ENCODE measurements around the gene SYNPO.

SYNPO gene

DNA sequence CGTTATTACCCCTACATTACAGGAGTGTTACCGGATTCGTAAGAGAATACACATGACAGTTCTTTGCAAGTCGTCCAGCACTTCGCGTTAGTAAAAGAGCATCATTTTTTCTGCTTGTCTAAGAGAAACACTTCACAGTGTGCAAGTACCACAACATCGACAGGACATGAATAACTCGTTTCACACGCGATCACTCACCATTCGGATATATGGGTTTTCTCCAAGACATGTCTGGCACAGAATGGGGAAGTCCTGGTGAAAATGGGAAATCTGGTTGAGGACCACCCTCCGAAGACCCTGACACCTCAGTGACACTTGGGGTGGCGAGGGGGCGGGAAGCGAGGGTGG is 59.8 kb downstream of the SYNPO start:
- no peak for DNase-seq (ENCODE audit: low read depth)

DNA sequence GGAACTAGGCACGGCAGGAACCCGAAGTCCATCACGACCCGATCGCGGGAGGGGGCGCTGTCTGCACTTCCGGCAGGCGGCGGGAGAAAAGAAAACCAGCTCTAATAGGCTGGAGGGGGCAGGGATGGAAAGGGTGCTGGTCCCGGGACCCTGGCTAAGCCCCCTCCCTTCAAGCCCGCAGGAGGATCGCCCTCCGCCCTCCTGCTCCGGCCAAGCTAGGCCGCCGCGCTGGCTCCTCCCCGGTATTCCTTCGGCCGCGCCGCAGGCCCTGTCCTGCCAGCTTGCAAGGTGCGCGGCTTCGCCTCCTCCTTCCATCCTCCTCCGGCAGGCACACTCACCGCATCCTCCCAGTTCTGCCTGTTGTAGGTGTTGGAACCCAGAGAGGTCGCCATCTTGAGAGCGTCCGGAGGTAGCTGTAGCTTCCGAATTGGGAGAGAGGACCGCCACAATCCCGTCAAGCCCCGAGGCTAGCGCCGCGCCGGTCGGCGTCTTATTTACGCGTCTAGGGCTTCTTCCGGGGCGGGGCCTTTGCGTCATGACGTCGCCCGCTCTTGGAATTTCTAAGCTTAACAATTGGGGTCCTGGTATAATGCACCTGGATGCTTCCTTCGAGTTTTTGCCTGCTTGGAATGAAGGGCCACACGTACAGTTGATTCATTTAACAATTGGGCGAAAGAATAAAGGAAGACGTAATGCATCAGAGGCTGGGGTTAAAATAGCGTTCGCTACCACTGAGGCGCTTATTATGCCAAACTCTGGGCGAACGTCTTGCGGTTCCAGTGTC is 60.3 kb downstream of the SYNPO start, which contains the start of gene RBM22:
Gene RBM22 (minus strand): TSS at position 469 of the 784 bp plus-strand sequence. CDS start 77 bp downstream, at position 392.
- DNase-seq (ENCODE audit: low read depth) = peak; percentile 35

DNA sequence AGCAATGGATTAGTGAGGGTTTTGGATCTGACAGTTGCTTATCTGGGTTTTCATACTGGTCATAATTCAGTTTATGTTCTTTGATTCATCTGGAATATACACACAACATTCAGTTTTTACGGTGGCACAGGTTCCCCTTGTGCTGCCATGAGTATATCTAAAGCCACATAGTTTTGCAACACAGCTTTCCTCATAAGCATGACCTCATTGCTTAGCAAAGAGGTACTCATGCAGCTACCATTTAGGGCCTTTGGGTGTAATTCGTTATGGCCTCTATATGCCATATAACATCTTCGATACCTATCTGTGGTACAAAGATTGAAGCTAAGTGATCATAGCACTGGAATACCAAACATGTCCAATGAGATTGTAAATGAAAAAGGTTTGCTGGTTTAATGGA is 63.3 kb downstream of the SYNPO start:
- DNase-seq (ENCODE audit: low read depth) = no peak

DNA sequence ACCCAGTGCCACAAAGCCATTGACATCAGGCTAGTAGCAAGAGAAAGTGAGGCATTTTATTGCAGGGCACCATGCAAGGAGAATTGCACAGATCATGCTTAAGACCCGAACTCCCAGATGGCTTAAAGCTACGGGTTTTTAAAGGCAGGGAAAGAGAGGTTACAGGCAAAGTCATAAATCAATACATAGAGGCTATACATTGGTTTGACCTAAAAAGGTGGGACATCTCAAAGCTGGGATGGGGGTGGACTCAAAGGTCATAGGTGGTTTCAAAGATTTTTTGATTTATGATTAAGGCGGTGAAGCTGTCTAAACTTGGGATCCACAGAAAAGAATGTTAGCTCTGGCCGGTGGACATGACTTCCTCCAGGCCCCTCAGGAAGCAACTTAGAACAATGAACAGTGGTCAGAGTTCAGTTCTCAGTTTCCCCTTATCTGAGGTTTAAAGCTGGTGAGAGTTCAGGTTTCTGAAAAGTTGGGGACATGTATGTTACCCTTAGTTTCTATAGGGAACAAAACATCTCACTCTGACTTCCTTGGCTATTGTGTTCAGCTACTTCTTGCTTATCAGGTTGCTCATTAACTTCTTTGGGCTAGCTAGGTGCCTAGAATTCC is 66.4 kb downstream of the SYNPO start:
- no peak for DNase-seq (ENCODE audit: low read depth)
